GM18520 (cell line): ENCODE results near the gene HRH1.
"Not testable (repeated sequence)": the region's sequence is repeated elsewhere in the genome, so short reads cannot be mapped to it uniquely, and the experiment has no call there.

Experiments used
- ATAC-seq: cut with Tn5 transposase; IDR thresholded peaks from one replicate; pipeline ENCODE4 v1.9.1; 2021; ENCODE audit not compliant: unreplicated experiment

The HRH1 gene

GRCh38 chr3:11204697-11205348 is 50.5 kb downstream of the HRH1 start:
- no peak for ATAC-seq

GRCh38 chr3:11205881-11206280 is 51.6 kb downstream of the HRH1 start:
- ATAC-seq, result not testable (repeated sequence)

- ATAC-seq, result no peak
Observed at GRCh38 chr3:11206316-11206715, 52.0 kb downstream of the HRH1 start.

GRCh38 chr3:11206953-11207352 is 52.7 kb downstream of the HRH1 start:
- no peak for ATAC-seq

GRCh38 chr3:11211531-11212298 is 57.4 kb downstream of the HRH1 start:
- ATAC-seq, result no peak

GRCh38 chr3:11212299-11212608 is 58.0 kb downstream of the HRH1 start:
- ATAC-seq, result no peak

GRCh38 chr3:11212784-11213183 is 58.5 kb downstream of the HRH1 start:
- no peak for ATAC-seq

GRCh38 chr3:11213810-11214450 is 59.6 kb downstream of the HRH1 start:
- no peak for ATAC-seq

GRCh38 chr3:11214451-11214978 is 60.2 kb downstream of the HRH1 start:
- no peak for ATAC-seq

- ATAC-seq, result not testable (repeated sequence)
Observed at GRCh38 chr3:11217370-11217769, 63.1 kb downstream of the HRH1 start.

GRCh38 chr3:11220230-11220629 is 65.9 kb downstream of the HRH1 start:
- no peak for ATAC-seq

GRCh38 chr3:11221818-11222415 is 67.6 kb downstream of the HRH1 start:
- ATAC-seq, result no peak

GRCh38 chr3:11224010-11224409 is 69.7 kb downstream of the HRH1 start:
- ATAC-seq, result no peak

- no peak for ATAC-seq
Observed at GRCh38 chr3:11224870-11225229, 70.6 kb downstream of the HRH1 start.

GRCh38 chr3:11226042-11226370 is 71.7 kb downstream of the HRH1 start:
- ATAC-seq, result no peak

GRCh38 chr3:11228041-11228440 is 73.7 kb downstream of the HRH1 start:
- no peak for ATAC-seq

GRCh38 chr3:11230125-11230524 is 75.8 kb downstream of the HRH1 start:
- ATAC-seq, result no peak

- ATAC-seq, result no peak
Observed at GRCh38 chr3:11230832-11231231, 76.5 kb downstream of the HRH1 start.

- no peak for ATAC-seq
Observed at GRCh38 chr3:11235385-11235784, 81.1 kb downstream of the HRH1 start.

GRCh38 chr3:11236588-11237461 is 82.5 kb downstream of the HRH1 start:
- no peak for ATAC-seq

GRCh38 chr3:11238060-11238459 is 83.8 kb downstream of the HRH1 start:
- ATAC-seq, result no peak
